Lower lobe of right lung (tissue), 2 donors: ENCODE results near the gene NPW. TPM values are rescaled to one million over a fixed set of nuclear protein-coding genes. Genes with fewer than 3 reads are reported as not detected.
A peak's percentile ranks its signal among the peaks of the same experiment; 100 is the strongest.

Experiments
- ATAC-seq, 2 donors: fragments of 200-7000 bp; cut with Tn5 transposase; one replicate each; pipeline ENCODE4 v1.9.1; 2020 to 2022; ENCODE audit warnings: mild to moderate bottlenecking in 2 of 2, moderate library complexity in 2 of 2
- DNase-seq: peaks from one replicate; pipeline ENCODE4 v3.0.0-alpha.2; 2020
- H3K27ac ChIP-seq: fragments of 200-600 bp; one replicate; pipeline ENCODE4 v1.8.0; 2022
- H3K27me3 ChIP-seq: fragments of 200-600 bp; one replicate; pipeline ENCODE4 v1.8.0; 2022; ENCODE audit warnings: low read depth
- H3K36me3 ChIP-seq: fragments of 200-600 bp; one replicate; pipeline ENCODE4 v1.8.0; 2022; ENCODE audit warnings: mild to moderate bottlenecking
- H3K4me1 ChIP-seq: fragments of 200-600 bp; one replicate; pipeline ENCODE4 v1.8.0; 2022
- H3K4me3 ChIP-seq: fragments of 200-600 bp; one replicate; pipeline ENCODE4 v1.8.0; 2022; ENCODE audit warnings: mild to moderate bottlenecking
- H3K9me3 ChIP-seq: fragments of 200-600 bp; one replicate; pipeline ENCODE4 v1.8.0; 2022
- CTCF ChIP-seq: fragments of 200-600 bp; IDR thresholded peaks from one replicate; pipeline ENCODE4 v1.8.0; 2022; ENCODE audit warnings: antibody characterized with exemption, mild to moderate bottlenecking
- intact Hi-C: fragments of 100-400 bp; cut with DNase I; formaldehyde crosslinking; loops from one replicate; pipeline ENCODE4 v1.11.0; 2022
- total RNA-seq: library from RNA; stranded (reverse); fragmentation: NEBNext Ultra II Directional; extraction: Animal tissue kit (Norgen Biotek cat#: 25700); gene quantifications from one replicate; pipeline ENCODE4 v1.2.1, GENCODE V29; 2021
- donor health status: DM: no; HTN: yes; CAD: no; lungs with severe emphysema.

The NPW gene
- total RNA-seq, 1 donor from 2014 or later, result not detected

- Histone ChIP-seq H3K27ac (no peak overlapping the region), H3K4me3 (no peak overlapping the region), H3K9me3 (no peaks in the 10 kb centered on the region), H3K27me3 (no peaks in the 10 kb centered on the region), H3K36me3 (peaks cover 23% of the 10 kb centered on the region), H3K4me1 (peaks cover 64% of the 10 kb centered on the region)
- no peak for ATAC-seq
- intact Hi-C loops, result no loop called here
- no peak for DNase-seq
- no peak for TF ChIP-seq CTCF
Measured at GRCh38 chr16:2006317-2006716, 13.3 kb upstream of the NPW start.

- no peak for TF ChIP-seq CTCF
- ATAC-seq, result no peak
- Histone ChIP-seq H3K9me3 (no peaks in the 10 kb centered on the region), H3K4me3 (no peak overlapping the region), H3K36me3 (peaks cover 13% of the 10 kb centered on the region), H3K27me3 (no peaks in the 10 kb centered on the region), H3K4me1 (peaks cover 64% of the 10 kb centered on the region), H3K27ac (peak overlapping the region; percentile 21)
- intact Hi-C loops, result no loop called here
- DNase-seq, result no peak
Measured at GRCh38 chr16:2007081-2007836, 12.3 kb upstream of the NPW start.

GRCh38 chr16:2008009-2008526 lies 11.5 kb upstream of the NPW start:
- Histone ChIP-seq H3K9me3 (no peaks in the 10 kb centered on the region), H3K4me3 (peak overlapping the region; percentile 93), H3K27me3 (no peaks in the 10 kb centered on the region), H3K36me3 (peaks cover 5% of the 10 kb centered on the region), H3K4me1 (peaks cover 64% of the 10 kb centered on the region), H3K27ac (peak overlapping the region; percentile 95)
- TF ChIP-seq CTCF, result no peak
- ATAC-seq (no peak), DNase-seq (no peak)
- intact Hi-C loops, result no loop called here

GRCh38 chr16:2008631-2009163 lies 10.9 kb upstream of the NPW start:
- no peak for TF ChIP-seq CTCF
- H3K36me3 ChIP-seq, result no peaks in the 10 kb centered on the region
- no peaks in the 10 kb centered on the region for H3K9me3 ChIP-seq
- H3K4me3 ChIP-seq, result peak overlapping the region; percentile 93
- peak overlapping the region; percentile 95 for H3K27ac ChIP-seq
- intact Hi-C loops, result no loop called here
- DNase-seq (no peak), ATAC-seq (no peak)
- peaks cover 59% of the 10 kb centered on the region for H3K4me1 ChIP-seq
- no peaks in the 10 kb centered on the region for H3K27me3 ChIP-seq

- no peak for TF ChIP-seq CTCF
- DNase-seq (no peak), ATAC-seq (peak; percentile 1 to 14)
- intact Hi-C loops, result no loop called here
- Histone ChIP-seq H3K9me3 (no peaks in the 10 kb centered on the region), H3K27ac (peak overlapping the region; percentile 95), H3K4me3 (peak overlapping the region; percentile 93), H3K27me3 (no peaks in the 10 kb centered on the region), H3K36me3 (no peaks in the 10 kb centered on the region), H3K4me1 (peaks cover 53% of the 10 kb centered on the region)
Measured at GRCh38 chr16:2009164-2009711, 10.3 kb upstream of the NPW start.
